Peyer's patch (tissue), 4 donors: ENCODE measurements around the gene KCNK18. TPM values are rescaled to one million over a fixed set of nuclear protein-coding genes. Genes with fewer than 3 reads are reported as not detected.
A peak's percentile ranks its signal among the peaks of the same experiment; 100 is the strongest.

ENCODE experiments used
- DNase-seq, 3 donors: peaks; one replicate each; pipeline ENCODE4 v3.0.0-alpha.2; 2017 to 2019
- H3K27ac ChIP-seq, 4 donors: fragments of 200-600 bp; sonication (generic); one replicate each; pipeline ENCODE4 v1.5.1; 2016 to 2019
- H3K27me3 ChIP-seq, 2 donors: fragments of 200-600 bp; sonication (generic); one replicate each; pipeline ENCODE4 v1.5.1; 2019
- H3K36me3 ChIP-seq, 3 donors: fragments of 200-600 bp; sonication (generic); one replicate each; pipeline ENCODE4 v1.5.1; 2016 to 2019
- H3K4me1 ChIP-seq, 4 donors: fragments of 200-600 bp; sonication (generic); one replicate each; pipeline ENCODE4 v1.5.1; 2016 to 2019
- H3K4me3 ChIP-seq, 4 donors: fragments of 200-600 bp; sonication (generic); 1 replicate in 3 of 4; 2 replicates in 1 of 4; pipeline ENCODE4 v1.5.1; 2016 to 2019; ENCODE audit warnings: mild to moderate bottlenecking in 1 of 4
- H3K9me3 ChIP-seq, 4 donors: fragments of 200-600 bp; sonication (generic); one replicate each; pipeline ENCODE4 v1.5.1; 2016 to 2019; ENCODE audit warnings: mild to moderate bottlenecking in 1 of 4
- POLR2A ChIP-seq, 2 donors: fragments of 450-650 bp; IDR thresholded peaks; one replicate each; pipeline ENCODE4 v1.5.1; 2017; ENCODE audit warnings: antibody characterized with exemption in 2 of 2, mild to moderate bottlenecking in 2 of 2, moderate library complexity in 2 of 2
- total RNA-seq, 4 donors: library from RNA; depleted of rRNA; stranded (reverse); fragments of >200 nt; gene quantifications; one replicate each; pipeline ENCODE4 v1.1.0, GENCODE V29; 2016
- TF ChIP-seq, protein P1 (sequence below), 6 experiments: fragments of 450-650 bp in 4 of 6; fragments of 200-600 bp in 2 of 6; sonication (generic) in 1 of 6; IDR thresholded peaks; one replicate each; pipeline ENCODE4 v1.5.1; 2017 to 2019; ENCODE audit warnings: antibody characterized with exemption in 6 of 6, mild to moderate bottlenecking in 3 of 6, moderate library complexity in 1 of 6

KCNK18 gene
- total RNA-seq, 4 donors from 2014 or later: not detected

DNA sequence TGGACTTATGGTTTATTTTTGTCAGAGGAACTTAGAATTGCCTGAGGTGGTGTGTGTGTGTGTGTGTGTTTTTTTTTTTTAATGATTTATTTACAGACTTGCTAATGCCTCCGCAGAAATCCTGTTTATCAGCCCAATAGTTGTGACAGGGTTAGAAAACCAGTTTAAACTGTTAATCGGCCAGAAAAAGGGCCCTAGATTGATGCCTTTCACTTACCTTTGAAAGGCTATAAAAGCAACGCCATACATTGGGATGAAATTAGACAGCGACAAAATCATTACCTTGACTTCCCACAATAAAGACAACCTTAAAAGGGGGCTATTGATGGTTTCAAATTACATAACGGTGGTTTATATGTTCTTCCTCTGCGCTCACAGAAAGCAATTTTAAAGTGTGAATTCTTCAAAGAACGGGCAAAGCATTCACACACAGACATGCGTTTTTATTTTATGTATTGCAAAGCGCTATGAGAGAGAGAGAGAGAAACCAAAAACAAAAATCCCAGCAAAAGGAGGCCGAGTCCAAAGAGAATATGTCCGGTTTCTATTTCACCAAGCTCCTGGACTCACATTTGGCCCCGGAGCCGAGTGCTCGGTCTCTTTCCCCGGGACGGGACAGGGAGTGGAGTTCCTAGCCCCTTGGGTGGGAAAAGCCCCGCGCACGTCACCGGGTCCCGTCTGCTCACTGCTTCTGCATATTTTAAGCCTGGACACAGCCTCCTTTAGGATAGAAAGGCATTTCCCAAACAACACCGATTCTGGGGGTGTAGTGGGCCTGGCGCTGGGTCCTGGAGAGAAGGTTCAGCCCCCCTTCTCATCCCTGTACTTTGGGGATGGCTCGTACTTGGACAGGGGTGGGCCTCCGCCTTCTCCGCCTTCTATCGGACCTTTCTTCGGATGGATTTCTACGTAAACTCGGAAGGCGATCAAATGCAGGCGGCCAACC lies 32.4 kb upstream of the KCNK18 start:
- H3K36me3 ChIP-seq: no peaks in the 10 kb centered on the region
- DNase-seq: no peak
- no peaks in the 10 kb centered on the region for H3K9me3 ChIP-seq
- H3K4me1 ChIP-seq: peaks cover 0 to 29% (median 6%) of the 10 kb centered on the region in 4 donors
- H3K27ac ChIP-seq: no peak overlapping the region
- peaks cover 0 to 61% of the 10 kb centered on the region in 2 donors for H3K27me3 ChIP-seq
- H3K4me3 ChIP-seq: peak overlapping the region in 1 of 4 donors; percentile 8
- TF ChIP-seq, protein P1, sequence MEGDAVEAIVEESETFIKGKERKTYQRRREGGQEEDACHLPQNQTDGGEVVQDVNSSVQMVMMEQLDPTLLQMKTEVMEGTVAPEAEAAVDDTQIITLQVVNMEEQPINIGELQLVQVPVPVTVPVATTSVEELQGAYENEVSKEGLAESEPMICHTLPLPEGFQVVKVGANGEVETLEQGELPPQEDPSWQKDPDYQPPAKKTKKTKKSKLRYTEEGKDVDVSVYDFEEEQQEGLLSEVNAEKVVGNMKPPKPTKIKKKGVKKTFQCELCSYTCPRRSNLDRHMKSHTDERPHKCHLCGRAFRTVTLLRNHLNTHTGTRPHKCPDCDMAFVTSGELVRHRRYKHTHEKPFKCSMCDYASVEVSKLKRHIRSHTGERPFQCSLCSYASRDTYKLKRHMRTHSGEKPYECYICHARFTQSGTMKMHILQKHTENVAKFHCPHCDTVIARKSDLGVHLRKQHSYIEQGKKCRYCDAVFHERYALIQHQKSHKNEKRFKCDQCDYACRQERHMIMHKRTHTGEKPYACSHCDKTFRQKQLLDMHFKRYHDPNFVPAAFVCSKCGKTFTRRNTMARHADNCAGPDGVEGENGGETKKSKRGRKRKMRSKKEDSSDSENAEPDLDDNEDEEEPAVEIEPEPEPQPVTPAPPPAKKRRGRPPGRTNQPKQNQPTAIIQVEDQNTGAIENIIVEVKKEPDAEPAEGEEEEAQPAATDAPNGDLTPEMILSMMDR (IDR thresholded peaks at IDR 0.05): no peak
- no peak for TF ChIP-seq POLR2A (IDR thresholded peaks at IDR 0.05)

DNA sequence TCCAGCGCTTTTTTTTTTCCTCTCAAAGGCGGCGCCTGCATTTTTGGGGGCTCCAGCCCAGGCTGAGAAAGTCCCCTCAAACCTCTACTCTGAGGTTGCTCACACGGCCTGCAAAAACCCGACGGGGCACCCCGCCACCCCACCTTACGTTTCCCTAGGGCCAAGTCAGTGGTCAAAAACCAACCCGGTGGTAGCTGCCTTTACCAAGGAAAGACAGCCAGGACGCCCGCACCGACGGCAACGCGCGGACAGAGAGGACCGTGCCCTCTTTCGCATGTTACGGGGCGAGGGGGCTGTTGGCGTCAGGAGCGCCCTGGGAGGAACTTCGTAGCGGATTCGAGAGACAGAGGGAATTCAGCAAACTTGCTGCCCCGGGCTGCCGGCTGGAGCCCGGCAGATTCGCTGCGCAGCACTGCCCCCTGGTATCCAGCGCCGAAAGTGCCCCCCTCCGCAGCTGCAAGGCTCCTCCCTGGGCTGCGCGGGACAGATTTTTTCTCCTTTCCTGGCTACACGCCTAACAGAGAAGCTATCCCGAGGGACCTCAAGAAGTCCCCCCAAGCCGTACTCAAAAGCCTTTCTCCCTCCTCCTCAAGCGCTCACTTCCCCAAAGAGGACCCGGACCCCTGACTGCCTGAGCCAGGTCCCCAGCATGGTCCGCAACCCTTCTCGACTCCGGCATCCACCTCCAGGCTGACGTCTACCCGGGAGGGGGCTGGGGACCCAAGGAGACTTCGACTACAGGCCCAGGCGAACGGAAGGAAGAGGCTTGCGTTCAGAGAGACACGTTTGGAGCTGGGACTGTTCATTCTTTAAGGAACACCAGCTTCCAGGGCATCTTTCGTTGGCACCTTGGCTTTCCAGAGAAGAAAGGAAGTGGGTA lies 31.5 kb upstream of the KCNK18 start:
- peak in 1 of 3 donors; percentile 56 for DNase-seq
- peaks cover 0 to 29% (median 6%) of the 10 kb centered on the region in 4 donors for H3K4me1 ChIP-seq
- TF ChIP-seq, protein P1 (IDR thresholded peaks at IDR 0.05): peak in 3 of 6 experiments; percentile 11 to 25 (median 20)
- no peak for TF ChIP-seq POLR2A (IDR thresholded peaks at IDR 0.05)
- peaks cover 0 to 64% of the 10 kb centered on the region in 2 donors for H3K27me3 ChIP-seq
- no peaks in the 10 kb centered on the region for H3K9me3 ChIP-seq
- no peak overlapping the region for H3K27ac ChIP-seq
- H3K4me3 ChIP-seq: peak overlapping the region in 1 of 4 donors; percentile 8
- no peaks in the 10 kb centered on the region for H3K36me3 ChIP-seq

DNA sequence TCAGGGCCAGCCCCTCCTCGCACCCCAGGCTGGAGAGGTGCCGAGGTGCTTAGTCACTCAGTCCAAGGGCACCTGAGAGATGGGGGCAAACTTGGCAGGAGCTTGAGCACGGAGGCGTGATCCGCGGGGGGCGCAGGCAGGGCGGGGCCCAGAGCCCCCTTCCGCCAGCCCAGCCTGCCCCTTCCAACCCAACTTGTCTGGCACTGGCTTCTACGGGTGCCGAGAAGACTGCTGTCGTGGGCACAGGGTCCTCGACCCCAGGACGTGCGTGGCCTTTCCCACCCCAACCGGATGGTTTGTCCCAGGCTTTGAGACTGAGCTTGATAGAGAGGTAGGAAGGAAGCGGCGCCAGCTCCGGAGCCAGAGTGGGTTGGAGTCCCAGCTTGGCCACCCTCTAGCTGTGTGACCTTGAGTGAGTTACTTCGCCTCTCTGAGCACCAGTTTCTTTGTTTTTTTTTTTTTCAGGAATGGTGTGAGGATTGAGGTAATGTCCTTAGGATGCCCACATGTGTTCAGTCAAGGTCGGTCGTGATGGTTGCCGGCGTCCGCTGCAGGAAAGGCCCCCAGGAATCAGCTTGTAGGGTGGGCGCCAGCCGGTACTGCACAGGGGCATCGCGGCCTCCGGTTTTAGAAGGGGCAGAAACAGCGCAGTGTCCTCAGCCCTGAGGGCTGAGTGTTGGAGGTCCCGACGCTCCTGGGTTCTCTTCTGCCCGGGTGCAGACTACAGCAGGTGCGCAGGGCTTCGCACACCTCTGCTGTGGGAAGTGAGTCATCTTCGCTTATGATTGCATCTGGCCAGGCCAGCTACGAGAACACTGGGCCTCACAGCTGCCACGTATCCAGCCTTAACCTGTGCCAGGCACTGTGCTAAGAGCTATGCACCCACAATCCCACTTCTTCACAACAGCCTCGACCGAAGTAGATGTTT lies 30.6 kb upstream of the KCNK18 start:
- H3K27me3 ChIP-seq: peaks cover 0 to 64% of the 10 kb centered on the region in 2 donors
- TF ChIP-seq, protein P1 (IDR thresholded peaks at IDR 0.05): no peak
- TF ChIP-seq POLR2A (IDR thresholded peaks at IDR 0.05): no peak
- no peak overlapping the region for H3K4me3 ChIP-seq
- H3K4me1 ChIP-seq: peaks cover 0 to 29% (median 6%) of the 10 kb centered on the region in 4 donors
- H3K36me3 ChIP-seq: no peaks in the 10 kb centered on the region
- no peaks in the 10 kb centered on the region for H3K9me3 ChIP-seq
- H3K27ac ChIP-seq: no peak overlapping the region
- no peak for DNase-seq

DNA sequence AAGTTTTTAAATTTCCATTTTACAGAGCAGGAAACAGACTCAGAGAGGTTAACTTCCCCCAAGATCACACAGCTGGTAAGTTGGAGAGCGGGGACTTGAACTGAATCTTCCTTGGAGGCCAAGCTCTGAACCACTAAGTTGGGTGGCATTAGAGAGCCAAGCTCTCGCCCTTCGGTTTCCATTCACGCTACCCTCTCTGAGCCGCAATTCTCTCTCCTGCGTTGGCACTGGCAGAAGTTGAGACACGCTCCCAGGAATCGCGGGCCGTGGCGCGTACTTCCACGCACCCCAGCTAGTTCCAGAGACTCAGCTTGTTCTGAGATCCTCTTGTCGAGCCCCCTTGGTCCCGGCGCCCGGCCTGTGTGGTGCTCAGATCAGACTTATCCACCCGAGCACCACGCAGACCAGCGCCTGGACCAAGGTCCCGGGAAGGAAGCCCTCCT lies 29.9 kb upstream of the KCNK18 start:
- Histone ChIP-seq H3K36me3 (no peaks in the 10 kb centered on the region), H3K4me3 (no peak overlapping the region), H3K27me3 (peaks cover 0 to 64% of the 10 kb centered on the region in 2 donors), H3K9me3 (no peaks in the 10 kb centered on the region), H3K27ac (no peak overlapping the region), H3K4me1 (peaks cover 0 to 28% (median 6%) of the 10 kb centered on the region in 4 donors)
- no peak for DNase-seq
- no peak for TF ChIP-seq POLR2A (IDR thresholded peaks at IDR 0.05)
- TF ChIP-seq, protein P1 (IDR thresholded peaks at IDR 0.05): no peak
